ENCODE data around the gene PYGB.
"Not testable (repeated sequence)": the region's sequence is repeated elsewhere in the genome, so short reads cannot be mapped to it uniquely, and the experiment has no call there.

The PYGB gene

DNA sequence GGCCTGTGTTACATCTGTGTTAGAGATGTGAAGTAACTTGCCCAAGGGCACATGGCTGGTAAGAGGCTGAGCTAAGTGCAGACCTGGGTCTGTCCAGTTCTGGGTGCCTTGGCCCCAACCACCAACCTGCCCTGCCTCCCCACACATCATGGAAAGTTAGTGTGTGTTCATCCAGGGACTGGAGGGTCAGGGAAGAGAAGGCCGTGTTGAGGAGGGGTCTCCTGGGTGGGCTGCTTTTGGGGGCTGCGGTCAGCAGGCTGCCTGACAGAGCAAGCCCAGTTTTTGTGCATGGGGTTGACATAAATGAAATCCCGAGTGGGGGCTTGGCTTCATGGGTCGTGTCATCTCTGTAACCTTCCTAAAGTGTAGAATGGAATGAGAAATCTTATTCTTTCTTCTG lies 10.9 kb downstream of the PYGB start:
- no peak for TF ChIP-seq Cebpa-rat (IDR thresholded peaks at IDR 0.05)
- no peaks in the 10 kb centered on the region for H3K27me3 ChIP-seq
- no peak overlapping the region for H3K27ac ChIP-seq
- no peak overlapping the region for H3K4me2 ChIP-seq
- H3K9me3 ChIP-seq: peaks cover 42% of the 10 kb centered on the region
- peaks cover 40% of the 10 kb centered on the region for H3K4me1 ChIP-seq
- peaks cover 60% of the 10 kb centered on the region for H4K20me1 ChIP-seq
- no peak overlapping the region for H3K9ac ChIP-seq
- H3K4me3 ChIP-seq: no peak overlapping the region
- peaks cover 57% of the 10 kb centered on the region for H3K36me3 ChIP-seq

GRCh38 chr20:25259358-25259757 lies 11.5 kb downstream of the PYGB start:
- TF ChIP-seq Cebpa-rat (IDR thresholded peaks at IDR 0.05): no peak
- no peak overlapping the region for H3K4me3 ChIP-seq
- no peak overlapping the region for H3K27ac ChIP-seq
- H3K4me2 ChIP-seq: no peak overlapping the region
- H3K9me3 ChIP-seq: peaks cover 47% of the 10 kb centered on the region
- H4K20me1 ChIP-seq: peaks cover 55% of the 10 kb centered on the region
- no peaks in the 10 kb centered on the region for H3K27me3 ChIP-seq
- peaks cover 35% of the 10 kb centered on the region for H3K4me1 ChIP-seq
- no peak overlapping the region for H3K9ac ChIP-seq
- H3K36me3 ChIP-seq: peaks cover 57% of the 10 kb centered on the region

GRCh38 chr20:25259788-25260254 lies 11.9 kb downstream of the PYGB start:
- Histone ChIP-seq H3K9me3 (peaks cover 51% of the 10 kb centered on the region), H3K4me2 (no peak overlapping the region), H3K27ac (no peak overlapping the region), H3K9ac (no peak overlapping the region), H4K20me1 (peaks cover 51% of the 10 kb centered on the region), H3K36me3 (peaks cover 56% of the 10 kb centered on the region), H3K27me3 (no peaks in the 10 kb centered on the region), H3K4me1 (peaks cover 30% of the 10 kb centered on the region), H3K4me3 (no peak overlapping the region)
- TF ChIP-seq Cebpa-rat (IDR thresholded peaks at IDR 0.05): no peak

DNA sequence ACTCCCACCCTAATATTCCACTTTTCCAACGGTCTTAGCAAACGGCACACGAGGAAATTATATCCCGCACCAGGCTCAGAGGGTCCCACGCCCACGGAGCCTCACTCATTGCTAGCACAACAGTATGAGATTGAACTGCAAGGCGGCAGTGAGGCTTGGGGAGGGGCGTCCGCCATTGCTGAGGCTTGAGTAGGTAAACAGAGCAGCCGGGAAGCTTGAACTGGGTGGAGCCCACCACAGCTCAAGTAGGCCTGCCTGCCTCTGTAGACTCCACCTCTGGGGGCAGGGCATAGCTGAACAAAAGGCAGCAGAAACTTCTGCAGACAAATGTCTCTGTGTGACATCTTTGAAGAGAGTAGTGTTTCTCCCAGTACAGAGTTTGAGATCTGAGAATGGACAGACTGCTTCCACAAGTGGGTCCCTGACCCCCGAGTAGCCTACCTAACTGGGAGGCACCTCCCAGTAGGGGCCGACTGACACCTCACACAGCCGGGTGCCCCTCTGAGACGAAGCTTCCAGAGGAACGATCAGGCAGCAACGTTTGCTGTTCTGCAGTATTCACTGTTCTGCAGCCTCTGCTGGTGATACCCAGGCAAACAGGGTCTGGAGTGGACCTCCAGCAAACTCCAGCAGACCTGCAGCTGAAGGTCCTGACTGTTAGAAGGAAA lies 13.0 kb downstream of the PYGB start:
- not testable (repeated sequence) for H3K4me3 ChIP-seq, H3K27me3 ChIP-seq, H3K9ac ChIP-seq, H3K4me2 ChIP-seq, H3K27ac ChIP-seq
- Histone ChIP-seq H3K36me3 (peaks cover 49% of the 10 kb centered on the region), H3K4me1 (peaks cover 19% of the 10 kb centered on the region), H3K9me3 (peaks cover 55% of the 10 kb centered on the region), H4K20me1 (peaks cover 40% of the 10 kb centered on the region)

- Histone ChIP-seq H3K4me2 (no peak overlapping the region), H3K36me3 (peaks cover 60% of the 10 kb centered on the region), H3K27me3 (no peaks in the 10 kb centered on the region), H3K9ac (no peak overlapping the region), H3K4me3 (no peak overlapping the region), H3K9me3 (peaks cover 9% of the 10 kb centered on the region; the same call in 1 of the 2 replicates), H3K27ac (no peak overlapping the region), H4K20me1 (peaks cover 33% of the 10 kb centered on the region), H3K4me1 (peaks cover 16% of the 10 kb centered on the region)
- TF ChIP-seq Cebpa-rat (IDR thresholded peaks at IDR 0.05): no peak
Observed at GRCh38 chr20:25269057-25269832, 21.4 kb downstream of the PYGB start.

GRCh38 chr20:25269833-25270170 lies 21.9 kb downstream of the PYGB start:
- H3K4me1 ChIP-seq: peaks cover 16% of the 10 kb centered on the region
- no peaks in the 10 kb centered on the region for H3K27me3 ChIP-seq
- no peak overlapping the region for H3K9ac ChIP-seq
- H4K20me1 ChIP-seq: peaks cover 39% of the 10 kb centered on the region
- no peak overlapping the region for H3K27ac ChIP-seq
- peaks cover 4% of the 10 kb centered on the region; the same call in 1 of the 2 replicates for H3K9me3 ChIP-seq
- no peak overlapping the region for H3K4me2 ChIP-seq
- no peak overlapping the region for H3K4me3 ChIP-seq
- peaks cover 66% of the 10 kb centered on the region for H3K36me3 ChIP-seq
- no peak for TF ChIP-seq Cebpa-rat (IDR thresholded peaks at IDR 0.05)

DNA sequence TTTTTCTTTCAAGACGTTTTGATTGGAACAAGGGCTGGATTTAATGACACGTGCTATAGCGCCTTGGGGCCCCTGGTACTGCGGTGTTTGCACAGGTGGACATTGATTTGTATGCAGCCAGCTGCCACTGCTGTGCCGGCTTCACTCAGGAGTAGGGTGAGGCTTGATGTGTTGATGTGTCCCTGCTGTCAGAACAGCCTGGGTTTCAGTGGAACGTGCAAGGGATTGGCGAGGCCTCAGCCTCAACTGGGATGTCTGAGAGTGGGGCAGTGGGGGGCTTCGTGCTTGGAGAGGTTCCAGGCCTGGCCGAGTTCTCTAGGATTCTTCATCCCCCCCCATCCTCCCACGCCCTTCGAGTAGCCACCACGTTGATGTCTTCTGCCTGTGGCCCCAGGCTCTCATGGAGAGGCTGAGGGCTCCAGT lies 23.0 kb downstream of the PYGB start:
- H3K4me1 ChIP-seq: peaks cover 16% of the 10 kb centered on the region
- H3K27ac ChIP-seq: no peak overlapping the region
- no peak overlapping the region for H3K4me2 ChIP-seq
- no peak for TF ChIP-seq Cebpa-rat (IDR thresholded peaks at IDR 0.05)
- no peaks in the 10 kb centered on the region for H3K9me3 ChIP-seq
- peaks cover 48% of the 10 kb centered on the region for H4K20me1 ChIP-seq
- peaks cover 76% of the 10 kb centered on the region for H3K36me3 ChIP-seq
- H3K27me3 ChIP-seq: no peaks in the 10 kb centered on the region
- no peak overlapping the region for H3K9ac ChIP-seq
- no peak overlapping the region for H3K4me3 ChIP-seq

DNA sequence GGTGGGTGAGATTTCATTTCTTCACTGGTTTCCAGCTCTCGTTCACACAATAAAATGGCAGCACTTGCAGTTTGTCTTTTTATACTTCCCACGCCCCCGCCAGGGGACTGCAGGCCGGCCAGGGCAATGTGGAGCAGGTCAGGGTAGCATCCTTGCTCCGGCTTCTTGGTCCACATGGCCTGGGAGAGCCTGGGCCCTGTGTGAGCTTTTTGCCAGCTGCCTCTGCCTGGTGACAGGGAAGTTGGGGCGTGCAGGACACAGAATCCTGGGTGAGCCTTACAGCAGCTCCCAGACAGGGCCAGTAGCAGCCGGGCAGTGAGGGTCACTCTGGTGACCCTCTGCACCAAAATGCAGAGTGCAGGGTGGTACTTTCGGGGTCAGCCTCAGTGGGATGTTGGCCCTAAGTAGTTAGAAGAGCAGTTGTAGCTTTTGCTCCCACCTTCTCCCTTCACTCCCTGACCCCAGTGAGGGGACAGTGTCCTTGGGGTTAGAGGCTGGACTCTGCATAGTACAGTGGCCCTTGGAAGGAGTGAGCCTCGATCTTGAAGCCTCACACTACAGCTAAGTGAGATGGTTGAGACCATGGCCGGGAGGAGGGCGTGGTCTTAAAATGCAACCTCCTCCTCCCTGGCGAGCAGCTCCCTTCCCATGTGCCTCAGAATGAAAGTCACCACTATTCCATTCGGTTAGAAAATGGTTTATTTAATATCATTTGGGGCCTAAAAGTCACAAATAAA lies 23.8 kb downstream of the PYGB start:
- no peak for TF ChIP-seq Cebpa-rat (IDR thresholded peaks at IDR 0.05)
- H3K4me2 ChIP-seq: no peak overlapping the region
- peaks cover 51% of the 10 kb centered on the region for H4K20me1 ChIP-seq
- H3K36me3 ChIP-seq: peaks cover 85% of the 10 kb centered on the region
- no peak overlapping the region for H3K4me3 ChIP-seq
- no peak overlapping the region for H3K27ac ChIP-seq
- no peaks in the 10 kb centered on the region for H3K27me3 ChIP-seq
- H3K9ac ChIP-seq: no peak overlapping the region
- no peaks in the 10 kb centered on the region for H3K9me3 ChIP-seq
- peaks cover 11% of the 10 kb centered on the region for H3K4me1 ChIP-seq

DNA sequence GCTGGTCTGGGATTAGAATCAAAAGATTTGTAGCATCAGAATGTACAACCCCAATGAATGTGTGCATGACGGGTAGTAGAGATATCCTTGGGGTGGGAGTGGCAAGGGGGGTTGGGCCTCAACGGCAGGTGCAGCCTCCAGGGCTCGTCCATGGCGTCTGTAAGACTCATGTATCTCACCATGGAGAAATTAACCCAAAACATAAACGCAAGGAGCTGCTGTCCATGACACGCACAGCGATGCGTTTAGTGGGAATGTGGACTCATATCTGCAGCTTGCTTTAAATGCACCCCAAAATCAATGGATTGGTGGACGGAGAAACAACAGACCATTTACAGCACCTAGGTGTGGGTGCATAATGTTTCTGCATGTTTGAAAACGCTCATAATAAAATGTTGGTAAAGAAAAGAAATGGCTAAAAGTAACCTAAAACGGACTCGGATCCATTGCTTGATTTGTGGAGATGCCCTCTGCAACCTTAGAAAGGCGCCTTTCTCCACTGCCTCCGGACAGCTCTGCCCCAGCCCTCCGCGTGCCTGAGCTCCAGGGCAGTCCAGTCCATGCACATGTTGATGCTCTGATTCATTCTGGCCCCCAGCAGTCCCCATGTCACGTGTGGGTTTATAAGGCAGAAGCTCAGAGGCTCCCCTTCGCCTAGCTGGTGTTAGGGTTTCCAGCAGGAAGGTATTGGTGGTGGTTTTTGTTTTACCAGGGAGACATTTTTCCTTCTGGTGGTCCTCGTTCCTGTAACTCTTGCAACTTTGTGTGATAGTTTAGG lies 24.5 kb downstream of the PYGB start:
- Histone ChIP-seq H3K9me3 (no peaks in the 10 kb centered on the region), H3K4me1 (peaks cover 4% of the 10 kb centered on the region), H3K27me3 (no peaks in the 10 kb centered on the region), H3K4me3 (no peak overlapping the region), H3K27ac (no peak overlapping the region), H3K36me3 (peaks cover 88% of the 10 kb centered on the region), H4K20me1 (peaks cover 51% of the 10 kb centered on the region), H3K9ac (no peak overlapping the region), H3K4me2 (no peak overlapping the region)
- no peak for TF ChIP-seq Cebpa-rat (IDR thresholded peaks at IDR 0.05)

Data from BLaER1 (cell line).